Stimulated activated CD4-positive, alpha-beta T cell treated with anti-CD3 and anti-CD28 coated beads, TNF-alpha, amount 100 ng/mL, for 4 hours (primary cell): ENCODE data around the gene OR8I2.
"Not testable (repeated sequence)": the region's sequence is repeated elsewhere in the genome, so short reads cannot be mapped to it uniquely, and the experiment has no call there.

Experiments used
- DNase-seq, 3 experiments: peaks; one replicate each; pipeline ENCODE4 v3.0.0-alpha.2; 2020; ENCODE audit warnings: low read depth in 3 of 3

Gene OR8I2

DNA sequence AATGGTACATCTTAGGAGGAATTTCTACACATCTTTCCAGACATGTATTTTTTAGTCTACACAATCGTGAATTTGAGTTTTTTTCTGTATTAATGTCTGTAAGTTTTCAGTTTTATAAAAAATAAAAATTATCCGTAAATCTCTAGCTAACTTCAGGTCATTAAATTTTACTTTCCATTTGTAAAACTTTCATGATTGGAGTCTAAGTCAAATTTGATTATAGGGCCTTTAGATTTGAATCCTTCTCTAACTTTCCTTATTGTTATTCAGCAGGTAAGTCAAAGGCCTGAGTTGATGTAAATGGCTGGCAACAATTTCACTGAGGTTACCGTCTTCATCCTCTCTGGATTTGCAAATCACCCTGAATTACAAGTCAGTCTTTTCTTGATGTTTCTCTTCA lies at the start of gene OR8I2:
Gene OR8I2 (plus strand): TSS at position 301 of the 400 bp plus-strand sequence. CDS start 0 bp downstream, at position 301.
- DNase-seq = no peak

DNA sequence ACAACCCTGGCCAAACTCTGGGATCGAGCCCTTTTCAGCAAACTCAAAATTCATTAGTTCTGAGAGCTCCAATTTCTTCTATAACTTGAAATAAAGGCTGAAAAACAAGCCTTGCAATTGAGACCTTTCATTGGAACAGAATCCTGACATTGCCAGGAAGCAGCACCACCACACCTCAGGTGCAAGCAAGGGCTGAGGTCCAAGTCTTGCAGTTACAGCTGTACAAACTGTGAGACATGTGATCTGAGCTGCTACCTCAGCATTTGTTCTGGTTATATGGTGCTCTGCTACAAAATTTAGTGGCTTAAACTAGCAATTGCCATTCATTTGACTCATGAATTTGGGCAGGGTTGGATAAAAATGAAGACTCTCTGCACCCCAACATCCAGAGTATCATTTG lies 47.6 kb upstream of the OR8I2 start:
- DNase-seq = no peak

DNA sequence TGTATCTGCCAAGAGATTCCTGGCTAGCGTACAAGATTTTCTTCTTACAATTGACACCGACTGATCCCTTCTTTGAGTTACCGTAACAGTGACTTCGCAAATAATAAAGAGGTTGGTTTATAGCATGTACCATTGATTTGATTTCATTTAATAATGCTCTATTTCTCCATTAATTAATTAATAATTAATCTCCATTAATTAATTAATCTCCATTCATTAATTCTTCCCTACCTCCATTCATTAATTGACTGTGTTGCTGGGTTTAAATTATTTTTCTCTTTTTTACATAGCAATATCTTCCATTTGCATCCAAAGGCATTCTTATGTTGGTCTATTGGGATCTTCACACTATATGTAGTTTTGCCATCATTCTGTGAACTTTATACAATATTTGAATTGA lies 44.6 kb upstream of the OR8I2 start:
- DNase-seq = no peak

DNA sequence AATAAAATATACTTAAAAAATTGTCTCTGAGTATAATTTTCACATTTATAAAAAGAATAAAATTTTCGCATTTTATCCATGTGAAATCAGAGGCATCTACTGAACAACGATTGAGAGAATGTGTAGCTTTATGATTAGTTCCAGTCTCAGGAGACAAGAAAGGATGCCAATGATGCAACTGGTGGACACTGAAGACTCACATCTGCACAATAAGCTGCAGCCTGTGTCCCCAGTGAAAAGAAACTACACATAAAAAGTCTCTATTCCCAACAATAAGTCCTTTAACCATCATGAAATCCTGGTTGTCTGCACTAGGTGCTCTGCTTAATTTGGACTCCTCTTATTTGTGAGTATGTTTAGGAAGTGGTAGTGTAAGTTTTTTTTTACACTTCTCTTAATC lies 43.6 kb upstream of the OR8I2 start:
- no peak for DNase-seq

DNA sequence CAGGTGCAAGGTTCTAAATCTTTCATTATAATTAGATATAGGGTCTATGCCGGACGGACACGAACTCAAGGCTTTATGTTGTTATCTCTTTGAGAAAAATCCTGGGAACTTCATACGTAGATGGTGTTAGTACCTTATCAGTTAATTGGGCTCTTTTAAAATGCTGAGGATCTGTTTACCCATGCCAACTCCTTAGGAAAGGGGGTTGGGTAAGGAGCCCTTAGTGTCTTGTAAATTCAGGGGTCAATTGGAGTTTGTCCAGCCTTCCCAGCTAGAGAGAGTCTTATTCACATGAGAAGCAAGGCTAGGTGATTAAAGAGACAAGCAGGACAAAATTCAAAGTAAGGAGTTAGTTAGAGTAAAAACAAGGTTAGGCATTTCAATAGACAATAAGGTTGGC lies 36.7 kb upstream of the OR8I2 start:
- DNase-seq = not testable (repeated sequence)

DNA sequence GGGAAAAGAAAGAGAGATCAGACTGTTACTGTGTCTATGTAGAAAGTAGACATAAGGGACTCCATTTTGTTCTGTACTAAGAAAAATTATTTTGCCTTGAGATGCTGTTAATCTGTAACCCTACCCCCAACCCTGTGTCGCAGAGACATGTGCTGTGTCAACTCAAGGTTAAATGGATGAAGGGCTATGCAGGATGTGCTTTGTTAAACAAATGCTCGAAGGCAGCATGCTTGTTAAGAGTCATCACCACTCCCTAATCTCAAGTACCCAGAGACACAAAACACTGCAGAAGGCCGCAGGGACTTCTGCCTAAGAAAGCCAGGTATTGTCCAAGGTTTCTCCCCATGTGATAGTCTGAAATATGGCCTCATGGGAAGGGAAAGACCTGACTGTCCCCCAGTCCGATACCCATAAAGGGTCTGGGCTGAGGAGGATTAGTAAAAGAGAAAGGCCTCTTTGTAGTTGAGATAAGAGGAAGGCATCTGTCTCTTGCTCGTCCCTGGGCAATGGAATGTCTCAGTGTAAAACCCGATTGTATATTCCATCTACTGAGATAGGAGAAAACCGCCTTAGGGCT lies 35.4 kb upstream of the OR8I2 start:
- not testable (repeated sequence) for DNase-seq

DNA sequence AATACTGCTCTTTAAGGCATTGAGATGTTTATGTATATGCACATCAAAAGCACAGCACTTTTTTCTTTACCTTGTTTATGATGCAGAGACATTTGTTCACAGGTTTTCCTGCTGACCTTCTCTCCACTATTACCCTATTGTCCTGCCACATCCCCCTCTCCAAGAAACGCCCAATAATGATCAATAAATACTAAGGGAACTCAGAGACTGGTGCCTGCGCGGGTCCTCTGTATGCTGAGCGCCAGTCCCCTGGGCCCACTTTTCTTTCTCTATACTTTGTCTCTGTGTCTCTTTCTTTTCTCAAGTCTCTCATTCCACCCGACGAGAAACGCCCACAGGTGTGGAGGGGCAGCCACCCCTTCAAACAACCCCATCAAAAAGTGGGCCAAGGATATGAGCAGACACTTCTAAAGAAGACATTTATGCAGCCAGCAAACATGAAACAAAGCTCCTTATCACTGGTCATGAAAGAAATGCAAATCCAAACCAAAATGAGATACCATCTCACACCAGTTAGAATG lies 34.8 kb upstream of the OR8I2 start:
- DNase-seq = not testable (repeated sequence)

DNA sequence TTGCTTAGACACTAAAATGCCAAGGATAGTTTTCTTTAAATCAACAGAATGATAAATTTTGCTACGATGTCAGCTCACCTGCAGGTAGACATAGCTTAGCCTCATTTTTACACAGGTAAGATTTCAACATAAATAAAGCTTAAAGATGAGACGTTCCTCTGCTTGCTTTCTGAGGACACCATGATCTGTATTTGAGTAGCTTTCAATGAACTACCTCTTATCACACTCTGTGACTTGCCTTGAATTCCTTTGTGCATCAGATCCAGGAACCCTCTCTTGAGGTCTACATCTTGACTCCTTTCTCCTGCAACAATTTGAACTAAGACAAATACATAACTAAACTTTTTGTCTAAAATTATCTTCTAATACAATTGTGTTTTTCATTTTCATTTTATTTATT lies 26.1 kb upstream of the OR8I2 start:
- no peak for DNase-seq

DNA sequence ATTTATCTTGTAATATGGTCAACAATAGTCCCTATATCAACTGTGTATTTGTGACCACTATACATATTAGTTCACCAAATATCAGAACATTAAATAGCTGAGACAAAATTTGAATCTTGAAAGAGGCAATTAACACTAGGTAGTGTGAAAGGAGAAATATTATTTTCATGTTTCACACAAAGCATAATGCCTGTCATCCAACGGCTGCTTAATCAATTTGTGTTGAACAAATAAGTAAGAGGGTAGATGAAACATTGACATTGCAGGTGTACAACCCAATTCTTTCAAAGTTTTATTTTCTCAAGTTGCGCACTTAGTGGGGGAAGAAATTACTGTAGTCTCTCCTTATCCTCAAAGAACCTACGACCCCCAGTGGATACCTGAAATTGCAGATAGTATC lies 3.4 kb upstream of the OR8I2 start:
- no peak for DNase-seq

DNA sequence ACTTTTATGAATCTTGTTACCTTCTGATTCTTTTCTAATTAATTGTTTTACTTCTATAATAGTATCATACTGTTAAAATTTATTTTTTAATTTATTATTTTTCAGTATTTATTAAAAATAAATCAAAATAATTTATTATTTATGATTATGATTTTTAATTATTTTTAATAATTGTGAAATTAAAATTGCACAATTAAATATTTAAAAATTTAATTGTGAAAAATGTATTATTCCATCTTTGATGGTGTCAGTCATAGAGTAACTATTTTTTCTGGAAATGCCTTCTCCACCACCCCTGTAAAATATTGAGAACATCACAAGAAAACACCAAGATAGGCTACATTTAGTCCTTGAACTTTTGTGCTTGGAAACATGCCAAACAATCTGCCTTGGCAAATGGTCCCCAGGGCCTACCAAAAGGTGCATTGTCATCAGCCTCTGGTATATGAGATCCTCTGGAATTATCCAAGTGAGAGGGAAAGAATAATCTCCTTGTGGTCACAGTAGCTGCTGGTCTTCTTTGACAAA lies 10.2 kb downstream of the OR8I2 start, which contains the start of gene OR8H2:
Gene OR8H2 (plus strand): TSS at position 478 of the 528 bp plus-strand sequence. CDS start 1,356 bp downstream, outside the sequence.
- DNase-seq = no peak

DNA sequence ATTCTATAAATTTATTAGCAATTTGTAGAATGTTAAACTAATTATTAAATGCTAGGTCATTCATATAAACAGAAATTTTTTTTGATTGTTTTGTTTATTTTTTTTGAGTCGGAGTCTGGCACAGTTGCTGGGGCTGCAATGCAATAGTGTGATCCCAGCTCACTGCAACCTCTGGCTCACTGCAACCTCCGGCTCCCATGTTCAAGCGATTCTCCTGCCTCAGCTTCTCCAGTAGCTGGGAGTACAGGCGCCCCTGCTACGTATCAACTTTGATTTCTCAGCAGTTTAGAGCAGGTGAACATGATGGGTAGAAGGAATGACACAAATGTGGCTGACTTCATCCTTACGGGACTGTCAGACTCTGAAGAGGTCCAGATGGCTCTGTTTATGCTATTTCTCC lies 29.0 kb downstream of the OR8I2 start, which contains the start of gene OR8H3:
Gene OR8H3 (plus strand): TSS at position 301 of the 400 bp plus-strand sequence. CDS start 0 bp downstream, at position 301.
- DNase-seq = no peak

DNA sequence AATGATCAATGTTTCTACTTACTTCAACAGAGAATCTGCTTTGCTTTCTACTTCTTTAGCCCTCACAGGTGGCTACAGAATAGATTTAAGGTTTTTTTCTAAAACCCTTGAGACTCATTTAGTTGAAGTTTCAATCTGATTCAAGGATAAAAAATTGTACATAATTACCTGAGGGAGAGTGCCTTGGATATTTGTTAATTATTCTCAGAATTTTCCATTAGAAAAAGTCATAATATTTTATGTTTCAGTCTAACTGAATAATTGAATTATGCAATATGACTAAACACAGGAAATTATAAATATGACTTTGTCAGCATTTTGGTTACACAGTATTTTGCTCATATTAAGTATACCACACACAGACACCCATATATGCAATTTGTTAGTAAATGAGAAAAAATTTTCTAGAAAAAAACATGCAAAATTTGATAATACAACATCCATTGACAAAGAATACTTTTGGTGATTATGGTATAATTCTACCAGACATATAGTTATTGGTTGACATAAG lies 47.1 kb downstream of the OR8I2 start, which contains the start of gene OR8J3:
Gene OR8J3 (minus strand): TSS at position 51 of the 511 bp plus-strand sequence. CDS start 2,483 bp downstream, outside the sequence.
- DNase-seq = no peak

DNA sequence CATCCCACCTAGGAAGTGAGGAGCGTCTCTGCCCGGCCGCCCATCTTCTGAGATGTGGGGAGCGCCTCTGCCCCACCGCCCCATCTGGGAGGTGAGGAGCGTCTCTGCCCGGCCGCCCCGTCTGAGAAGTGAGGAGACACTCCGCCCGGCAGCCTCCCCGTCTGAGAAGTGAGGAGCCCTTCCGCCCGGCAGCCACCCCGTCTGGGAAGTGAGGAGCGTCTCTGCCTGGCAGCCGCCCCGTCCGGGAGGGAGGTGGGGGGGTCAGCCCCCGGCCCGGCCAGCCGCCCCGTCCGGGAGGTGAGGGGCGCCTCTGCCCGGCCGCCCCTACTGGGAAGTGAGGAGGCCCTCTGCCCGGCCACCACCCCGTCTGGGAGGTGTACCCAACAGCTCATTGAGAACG lies 50.6 kb downstream of the OR8I2 start:
- not testable (repeated sequence) for DNase-seq
